ENCODE results near the gene PIK3R1. TPM values are rescaled to one million over a fixed set of nuclear protein-coding genes. Genes with fewer than 3 reads are reported as not detected.

The PIK3R1 gene
- total and polyA plus RNA-seq, 2 of the 4 experiments (the other 2 are of a cell fraction): 2.4 to 9.3 TPM

- no peak overlapping the region for H3K4me3 ChIP-seq (ENCODE audit: insufficient read depth, low read depth, low read length)
- H2BK120ac ChIP-seq (ENCODE audit: low read depth, low read length): no peak overlapping the region
- H2AFZ ChIP-seq (replicated peaks; ENCODE audit: low read length, poor library complexity): no peak overlapping the region
- ATAC-seq (ENCODE audit: low read depth): no peak
- no peak overlapping the region for H4K5ac ChIP-seq (ENCODE audit: low read depth, low read length)
- H2BK15ac ChIP-seq (ENCODE audit: low read depth, low read length): no peak overlapping the region
- H3K4ac ChIP-seq (ENCODE audit: low read depth, low read length): 0 out of 2 replicates have a peak overlapping the region, but pooled peaks have one; percentile 7
- CTCF ChIA-PET: interaction anchor here (0.9 kb wide), 1 partner anchor 10 kb away, joined by 3 read pairs; no protein-coding TSS in a partner anchor
- no TSS peak for BruUV-seq (replicated peaks)
- in situ Hi-C loops (cut with MboI; ENCODE audit: low sequenced_read_pairs) (no loop called here), dilution Hi-C loops (cut with HindIII; ENCODE audit: low sequenced_read_pairs, unreplicated experiment) (no loop called here), intact Hi-C loops (cut with micrococcal nuclease) (no loop called here)
- POLR2A ChIA-PET (ENCODE audit: unreplicated experiment): no interaction called here
- peaks cover 3 to 10% of the 10 kb centered on the region in 2 experiments; a peak in 2 of 4 replicates for H3K79me1 ChIP-seq (ENCODE audit: low read depth in 1 of 2, low read length in 2 of 2)
- no peak overlapping the region for H3K14ac ChIP-seq (replicated peaks; ENCODE audit: low read depth, low read length)
- no peak overlapping the region for H3K27ac ChIP-seq (ENCODE audit: insufficient read depth, low read length)
- H2AK9ac ChIP-seq (replicated peaks; ENCODE audit: low read depth, low read length, poor library complexity): no peak overlapping the region
- H4K91ac ChIP-seq (ENCODE audit: insufficient read depth, low read depth, low read length): no peak overlapping the region
- H3K4me1 ChIP-seq (ENCODE audit: control insufficient read depth, insufficient read depth, low read length): no peaks in the 10 kb centered on the region
- H3K36me3 ChIP-seq (ENCODE audit: control insufficient read depth, insufficient read depth, low read length): peaks cover 13% of the 10 kb centered on the region
- H2BK5ac ChIP-seq (ENCODE audit: low read depth, low read length, poor library complexity, severe bottlenecking): no peak overlapping the region
- H3K56ac ChIP-seq (ENCODE audit: extremely low read depth, insufficient read depth, low read length): no peak overlapping the region
- H3K9me1 ChIP-seq (ENCODE audit: insufficient read depth, low read length): peaks cover 8% of the 10 kb centered on the region
- H3K9me3 ChIP-seq (ENCODE audit: control insufficient read depth, insufficient read depth, low read length): no peaks in the 10 kb centered on the region
- no peak overlapping the region for H3K18ac ChIP-seq (ENCODE audit: low read depth, low read length)
- no peak overlapping the region for H2BK20ac ChIP-seq (ENCODE audit: low read depth, low read length)
- TF ChIP-seq POLR2A (IDR thresholded peaks at IDR 0.05; ENCODE audit: low read depth, low read length): no peak
- no peak for TF ChIP-seq CTCF (conservative IDR thresholded peaks at IDR 0.05; ENCODE audit: low read depth, low read length)
- TF ChIP-seq NFE2L2 (IDR thresholded peaks at IDR 0.05; ENCODE audit: low read depth, low read length): no peak
- TF ChIP-seq RCOR1 (IDR thresholded peaks at IDR 0.05; ENCODE audit: insufficient replicate concordance, low read length): no peak
- TF ChIP-seq BHLHE40 (IDR thresholded peaks at IDR 0.05; ENCODE audit: low read depth, low read length): no peak
- no peak for TF ChIP-seq MAFK (IDR thresholded peaks at IDR 0.05; ENCODE audit: low read depth, low read length)
- TF ChIP-seq RAD21 (IDR thresholded peaks at IDR 0.05; ENCODE audit: low read length): no peak
- TF ChIP-seq FOS (IDR thresholded peaks at IDR 0.05; ENCODE audit: low read depth, low read length): no peak
- no CpG with 5 or more reads among the region's 5 CpGs for WGBS, 2 experiments (ENCODE audit: extremely low coverage in 2 of 2, insufficient read length in 1 of 2)
- no peaks in the 10 kb centered on the region for H3K27me3 ChIP-seq (ENCODE audit: control insufficient read depth, insufficient read depth, low read length)
- no peak overlapping the region for H3K9ac ChIP-seq (ENCODE audit: low read depth, low read length)
- no peak overlapping the region for H2AK5ac ChIP-seq (ENCODE audit: low read depth, low read length)
- H3K4me2 ChIP-seq (ENCODE audit: low read depth, low read length): no peak overlapping the region
- no peak overlapping the region for H4K8ac ChIP-seq (ENCODE audit: low read depth in 2 of 2, low read length in 2 of 2)
- no peak overlapping the region for H3K23ac ChIP-seq (ENCODE audit: low read depth, low read length)
- H4K20me1 ChIP-seq (ENCODE audit: insufficient read depth, low read length): no peaks in the 10 kb centered on the region
- no peak for DNase-seq
These were observed 61.2 kb downstream of the PIK3R1 start for GRCh38 chr5:68276740-68277139.
